Activated T-cell treated with anti-CD3 and anti-CD28 coated beads for 24 hours (primary cell): ENCODE measurements around the gene ERCC2.
A peak's percentile ranks its signal among the peaks of the same experiment; 100 is the strongest.
"Not testable (repeated sequence)": the region's sequence is repeated elsewhere in the genome, so short reads cannot be mapped to it uniquely, and the experiment has no call there.

ENCODE experiments used
- DNase-seq: peaks from one replicate; pipeline ENCODE4 v3.0.0-alpha.2; 2020; ENCODE audit warnings: low read depth

ERCC2 gene

DNA sequence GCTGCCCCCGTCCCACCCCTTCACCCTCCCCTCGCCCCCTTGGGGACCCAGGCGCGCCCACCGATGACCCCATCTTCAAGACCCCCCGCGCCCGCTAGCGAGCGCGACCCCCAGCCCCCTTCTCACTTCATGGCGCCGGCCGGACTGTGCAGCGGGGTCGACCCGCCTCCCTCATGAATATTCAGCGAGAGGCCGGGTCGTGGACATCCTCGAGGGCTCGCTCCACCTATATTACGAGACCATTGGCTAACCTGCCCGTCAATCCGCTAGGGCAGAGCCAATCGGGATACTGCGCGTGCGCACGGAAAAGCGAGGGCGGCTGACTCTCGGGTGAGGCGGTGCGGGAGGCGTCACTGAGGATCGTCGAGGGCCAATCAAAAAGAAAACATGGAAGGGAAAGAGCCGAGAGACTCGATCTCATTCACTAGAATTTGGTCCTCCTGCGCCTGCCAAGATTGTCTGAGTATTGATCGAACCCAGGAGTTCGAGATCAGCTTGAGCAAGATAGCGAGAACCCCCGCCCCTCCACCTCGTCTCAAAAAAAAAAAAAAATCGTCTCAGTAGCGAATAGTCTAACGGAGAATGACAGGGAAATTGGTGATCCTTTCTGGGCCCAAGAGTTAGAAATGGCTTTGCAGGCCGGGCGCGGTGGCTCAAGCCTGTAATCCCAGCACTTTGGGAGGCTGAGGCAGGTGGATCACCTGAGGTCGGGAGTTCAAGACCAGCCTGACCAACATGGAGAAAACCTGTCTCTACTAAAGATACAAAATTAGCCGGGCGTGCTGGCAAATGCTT, at the start of gene ERCC2:
TSS of gene ERCC2 (minus strand) at position 164 of the 795 bp plus-strand sequence. CDS start at position 131, 33 bp downstream.
- DNase-seq, result peak; percentile 100

DNA sequence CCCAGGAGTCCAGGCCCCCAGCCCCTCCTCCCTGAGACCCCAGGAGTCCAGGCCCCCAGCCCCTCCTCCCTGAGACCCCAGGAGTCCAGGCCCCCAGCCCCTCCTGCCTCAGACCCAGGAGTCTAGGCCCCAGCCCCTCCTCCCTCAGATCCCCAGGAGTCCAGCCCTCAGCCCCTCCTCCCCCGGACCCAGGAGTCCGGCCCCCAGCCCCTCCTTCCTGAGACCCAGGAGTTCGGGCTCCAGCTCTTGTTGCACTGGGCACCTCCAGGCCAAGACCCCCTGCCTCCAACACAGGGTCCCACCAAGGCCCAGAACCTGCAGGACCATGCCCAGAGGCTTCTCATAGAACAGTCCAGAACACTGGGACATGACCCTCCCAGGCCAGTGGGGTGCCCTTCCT, 49.5 kb upstream of the ERCC2 start:
- DNase-seq, result no peak

DNA sequence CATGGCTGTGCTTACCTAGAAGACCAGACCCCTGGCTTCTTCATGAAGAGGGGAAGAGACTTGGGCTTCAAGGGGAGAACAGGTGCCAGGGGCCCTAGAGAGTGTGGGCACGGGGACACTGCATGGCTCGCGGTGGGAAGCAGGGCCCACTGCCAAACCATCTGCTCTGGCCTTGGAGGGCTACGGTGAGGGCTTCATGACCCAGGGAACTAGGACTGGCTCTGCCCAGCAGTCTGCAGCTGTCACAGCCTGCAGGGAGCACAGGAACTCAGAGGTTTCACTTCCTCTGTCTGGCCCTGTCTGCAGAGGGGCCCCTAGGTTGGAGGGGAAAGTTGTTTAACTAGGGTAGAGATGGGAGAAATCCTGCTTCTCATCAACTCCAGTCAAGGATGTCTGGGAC, 49.0 kb upstream of the ERCC2 start:
- DNase-seq, result no peak

DNA sequence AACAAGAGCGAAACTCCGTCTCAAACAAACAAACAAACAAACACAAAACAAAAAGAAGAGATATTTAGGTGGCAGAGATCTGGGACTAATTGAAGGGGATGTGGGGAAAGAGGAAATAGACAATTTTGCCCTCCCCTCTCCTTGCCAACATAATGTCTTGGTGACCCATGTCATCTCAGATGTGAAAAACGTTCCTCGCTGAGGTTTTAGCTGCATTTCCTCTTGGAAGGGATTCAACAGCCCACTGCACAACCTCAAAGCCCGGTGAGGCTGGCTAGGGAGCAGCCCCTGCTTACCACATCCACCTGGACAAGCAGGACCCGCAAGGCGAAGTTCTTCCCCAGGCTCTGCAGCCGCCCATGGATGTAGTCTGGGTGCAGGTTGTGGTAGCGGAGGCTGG, 48.4 kb upstream of the ERCC2 start:
- no peak for DNase-seq

DNA sequence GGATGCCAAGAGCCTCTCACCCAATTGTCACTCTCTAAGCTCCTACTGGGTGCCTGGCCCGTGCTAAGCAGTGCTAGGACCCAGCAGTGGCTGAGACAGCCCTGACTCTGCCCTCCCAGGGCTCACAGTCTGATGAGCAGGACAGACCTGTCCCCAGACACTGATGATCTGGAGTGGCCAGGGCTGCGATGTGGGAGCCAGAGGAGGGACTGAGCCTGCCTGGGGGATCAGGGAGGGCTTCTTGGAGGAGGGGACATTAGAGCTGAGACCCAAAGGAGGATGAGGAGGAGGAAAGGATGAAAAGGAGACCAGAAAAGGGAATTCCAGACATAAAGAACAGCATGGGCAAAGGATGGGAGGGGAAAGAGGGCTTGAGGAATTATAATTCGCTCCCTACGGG, 46.8 kb upstream of the ERCC2 start:
- DNase-seq, result no peak

DNA sequence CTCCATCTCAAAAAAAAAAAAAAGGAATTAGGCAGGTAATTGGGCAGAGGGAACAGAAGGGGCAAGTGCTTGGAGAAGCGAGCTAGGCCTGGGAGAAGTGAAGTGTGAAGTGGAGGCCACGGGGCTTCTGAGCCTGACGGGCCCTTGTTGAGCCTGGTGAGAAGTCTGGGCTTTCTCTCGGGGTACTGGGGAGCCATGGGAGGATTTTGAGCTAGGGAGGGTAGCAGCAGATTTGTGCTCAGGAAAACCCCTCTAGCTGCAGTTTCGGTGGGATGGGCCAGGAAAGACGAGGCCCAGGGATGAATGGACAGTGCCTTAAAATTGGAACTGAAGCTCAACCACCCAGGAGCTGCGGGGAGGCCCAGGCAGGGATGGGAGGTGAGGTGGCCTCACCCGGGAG, 44.1 kb upstream of the ERCC2 start:
- DNase-seq, result no peak

DNA sequence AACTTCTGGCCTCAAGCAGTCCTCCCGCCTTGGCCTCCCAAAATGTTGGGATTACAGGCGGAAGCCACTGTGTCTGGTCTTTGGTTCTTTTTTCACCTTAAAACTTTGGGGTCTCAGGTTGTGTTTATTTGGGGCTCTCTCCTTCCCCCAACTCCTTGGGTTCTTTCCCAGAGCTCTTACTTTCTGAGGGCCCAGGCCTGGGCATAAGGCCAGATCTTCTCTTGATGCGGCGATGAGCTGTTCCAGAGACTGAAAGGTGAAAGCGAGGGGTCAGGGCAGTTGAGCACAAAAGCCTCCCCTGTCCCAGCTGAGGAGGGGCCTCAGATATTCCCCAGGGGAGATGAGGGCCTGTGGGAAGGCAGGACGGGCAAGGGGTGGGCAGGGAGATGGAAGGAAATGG, 43.1 kb upstream of the ERCC2 start:
- no peak for DNase-seq

DNA sequence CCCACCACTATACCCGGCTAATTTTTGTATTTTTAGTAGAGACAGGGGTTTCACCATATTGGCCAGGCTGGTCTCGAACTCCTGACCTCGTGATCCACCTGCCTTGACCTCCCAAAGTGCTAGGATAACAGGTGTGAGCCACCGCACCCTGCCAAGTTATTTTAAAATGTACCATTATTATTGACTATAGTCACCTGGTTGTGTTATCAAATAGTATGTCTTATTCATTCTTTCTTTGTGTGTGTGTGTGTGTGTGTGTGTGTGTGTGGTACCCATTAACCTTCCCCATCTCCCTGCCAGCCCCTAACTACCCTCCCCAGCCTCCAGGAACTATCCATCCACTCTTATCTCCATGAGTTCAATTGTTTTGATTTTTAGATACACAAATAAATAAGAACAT, 40.0 kb upstream of the ERCC2 start:
- not testable (repeated sequence) for DNase-seq

DNA sequence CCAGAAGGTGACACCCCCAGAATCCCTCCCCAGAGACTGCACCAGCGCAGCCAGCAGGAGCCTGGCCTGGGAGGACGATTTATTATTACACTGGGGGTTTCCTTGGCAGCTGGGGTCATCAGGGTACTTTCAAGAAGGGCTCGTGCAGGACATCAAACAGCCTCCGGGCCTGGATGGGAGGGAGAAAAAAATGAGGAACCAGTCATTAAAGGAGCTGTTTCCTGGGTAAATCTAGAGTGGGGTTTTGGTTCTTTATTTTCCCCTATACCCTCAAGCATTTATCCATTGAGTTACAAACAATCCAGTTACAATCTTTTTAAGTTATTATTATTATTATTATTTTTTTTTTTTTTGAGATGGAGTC, 39.2 kb upstream of the ERCC2 start:
- DNase-seq, result no peak

DNA sequence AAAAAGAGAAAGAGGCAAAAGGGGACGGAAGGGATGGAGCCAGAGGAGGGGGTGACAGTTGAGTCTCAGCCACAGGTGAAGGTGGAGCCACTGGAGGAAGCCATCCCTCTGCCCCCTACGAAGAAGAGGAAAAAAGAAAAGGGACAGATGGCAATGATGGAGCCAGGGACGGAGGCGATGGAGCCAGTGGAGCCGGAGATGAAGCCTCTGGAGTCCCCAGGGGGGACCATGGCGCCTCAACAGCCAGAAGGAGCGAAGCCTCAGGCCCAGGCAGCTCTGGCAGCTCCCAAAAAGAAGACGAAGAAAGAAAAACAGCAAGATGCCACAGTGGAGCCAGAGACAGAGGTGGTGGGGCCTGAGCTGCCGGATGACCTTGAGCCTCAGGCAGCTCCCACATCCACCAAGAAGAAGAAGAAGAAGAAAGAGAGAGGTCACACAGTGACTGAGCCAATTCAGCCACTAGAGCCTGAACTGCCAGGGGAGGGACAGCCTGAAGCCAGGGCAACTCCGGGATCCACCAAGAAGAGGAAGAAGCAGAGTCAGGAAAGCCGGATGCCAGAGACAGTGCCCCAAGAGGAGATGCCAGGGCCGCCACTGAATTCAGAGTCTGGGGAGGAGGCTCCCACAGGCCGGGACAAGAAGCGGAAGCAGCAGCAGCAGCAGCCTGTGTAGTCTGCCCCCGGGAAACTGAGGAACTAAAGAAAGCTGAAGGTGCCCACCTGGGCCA, 38.6 kb upstream of the ERCC2 start:
- no peak for DNase-seq

DNA sequence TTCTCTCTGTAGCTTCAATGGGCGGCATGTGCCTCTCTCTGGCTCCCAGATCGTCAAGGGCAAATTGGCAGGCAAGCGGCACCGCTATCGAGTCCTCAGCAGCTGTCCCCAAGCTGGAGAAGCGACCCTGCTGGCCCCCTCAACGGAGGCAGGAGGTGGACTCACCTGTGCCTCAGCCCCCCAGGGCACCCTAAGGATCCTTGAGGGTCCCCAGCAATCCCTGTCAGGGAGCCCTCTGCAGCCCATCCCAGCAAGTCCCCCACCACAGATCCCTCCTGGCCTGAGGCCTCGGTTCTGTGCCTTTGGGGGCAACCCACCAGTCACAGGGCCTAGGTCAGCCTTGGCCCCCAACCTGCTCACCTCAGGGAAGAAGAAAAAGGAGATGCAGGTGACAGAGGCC, 37.7 kb upstream of the ERCC2 start:
- DNase-seq, result no peak

DNA sequence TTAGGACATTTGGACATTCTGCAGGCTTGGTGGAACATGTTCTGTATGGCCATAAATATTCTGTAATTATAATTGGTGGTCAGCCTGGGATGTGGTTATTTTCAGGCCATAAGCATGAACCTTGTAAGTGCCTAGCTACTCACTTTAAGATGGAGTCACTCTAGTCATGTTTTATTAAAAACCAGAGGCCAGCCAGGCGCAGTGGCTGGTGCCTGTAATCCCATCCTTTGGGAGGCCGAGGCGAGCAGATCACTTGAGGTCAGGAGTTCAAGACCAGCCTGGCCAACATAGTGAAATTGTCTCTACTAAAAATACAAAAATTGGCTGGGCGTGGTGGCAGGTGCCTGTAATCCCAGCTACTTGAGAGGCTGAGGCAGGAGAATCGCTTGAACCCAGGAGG, 37.2 kb upstream of the ERCC2 start:
- DNase-seq, result not testable (repeated sequence)

DNA sequence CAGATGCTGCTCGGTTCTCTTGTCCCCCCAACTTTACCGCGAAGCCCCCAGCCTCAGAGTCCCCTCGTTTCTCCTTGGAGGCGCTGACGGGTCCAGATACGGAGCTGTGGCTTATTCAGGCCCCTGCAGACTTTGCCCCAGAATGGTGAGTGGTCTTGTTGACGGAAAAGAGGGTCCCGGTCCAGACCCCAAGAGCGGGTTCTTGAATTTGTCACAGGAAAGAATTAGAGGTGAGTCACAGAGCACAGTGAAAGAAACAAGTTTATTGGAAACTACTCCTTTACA, 36.7 kb upstream of the ERCC2 start:
- no peak for DNase-seq

DNA sequence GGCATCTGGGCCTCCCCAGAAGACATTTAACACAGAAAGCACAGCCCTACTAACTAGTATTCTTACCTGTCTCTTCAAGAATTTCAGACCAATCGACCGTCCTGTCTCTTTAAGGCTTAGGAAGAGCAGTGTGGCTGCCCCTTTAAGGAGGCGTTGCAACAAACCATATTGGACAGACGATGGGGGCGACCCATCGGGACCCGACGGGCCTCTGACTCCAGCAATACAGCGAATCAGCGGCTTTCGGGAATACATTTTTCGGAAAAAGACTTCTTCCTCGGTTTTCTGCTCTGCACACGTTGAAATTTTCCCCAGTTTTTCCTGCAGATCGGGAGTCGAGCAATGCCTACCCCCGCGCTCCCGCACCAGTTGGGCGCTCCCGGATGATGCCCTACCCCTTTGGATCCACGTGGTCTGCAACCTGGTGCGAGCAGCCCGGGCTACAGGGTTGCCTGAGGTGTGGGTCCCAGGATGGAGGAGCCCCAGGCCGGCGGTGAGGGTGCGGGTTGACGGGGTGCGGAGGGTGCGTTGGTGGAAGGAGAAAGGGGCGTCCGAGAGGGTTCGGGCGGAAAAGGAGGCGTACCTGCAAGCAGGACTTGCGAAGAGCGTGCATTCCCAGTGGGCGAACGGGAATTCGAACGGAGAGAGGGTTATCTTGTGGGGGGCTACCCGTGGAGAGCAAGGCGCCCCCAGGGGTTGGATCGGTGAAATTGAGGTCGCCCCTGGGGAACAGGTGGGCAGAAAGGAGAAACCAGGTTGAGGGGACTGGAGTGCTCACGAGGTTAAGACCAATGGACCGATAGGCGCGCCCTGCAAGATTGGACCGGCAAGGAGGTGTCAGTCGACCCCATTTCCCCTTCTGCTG, 36.1 kb upstream of the ERCC2 start, which contains the start of gene POLR1G:
TSS of gene POLR1G (plus strand) at position 419 of the 865 bp plus-strand sequence. CDS start at position 472, 53 bp downstream.
- peak; percentile 75 for DNase-seq

DNA sequence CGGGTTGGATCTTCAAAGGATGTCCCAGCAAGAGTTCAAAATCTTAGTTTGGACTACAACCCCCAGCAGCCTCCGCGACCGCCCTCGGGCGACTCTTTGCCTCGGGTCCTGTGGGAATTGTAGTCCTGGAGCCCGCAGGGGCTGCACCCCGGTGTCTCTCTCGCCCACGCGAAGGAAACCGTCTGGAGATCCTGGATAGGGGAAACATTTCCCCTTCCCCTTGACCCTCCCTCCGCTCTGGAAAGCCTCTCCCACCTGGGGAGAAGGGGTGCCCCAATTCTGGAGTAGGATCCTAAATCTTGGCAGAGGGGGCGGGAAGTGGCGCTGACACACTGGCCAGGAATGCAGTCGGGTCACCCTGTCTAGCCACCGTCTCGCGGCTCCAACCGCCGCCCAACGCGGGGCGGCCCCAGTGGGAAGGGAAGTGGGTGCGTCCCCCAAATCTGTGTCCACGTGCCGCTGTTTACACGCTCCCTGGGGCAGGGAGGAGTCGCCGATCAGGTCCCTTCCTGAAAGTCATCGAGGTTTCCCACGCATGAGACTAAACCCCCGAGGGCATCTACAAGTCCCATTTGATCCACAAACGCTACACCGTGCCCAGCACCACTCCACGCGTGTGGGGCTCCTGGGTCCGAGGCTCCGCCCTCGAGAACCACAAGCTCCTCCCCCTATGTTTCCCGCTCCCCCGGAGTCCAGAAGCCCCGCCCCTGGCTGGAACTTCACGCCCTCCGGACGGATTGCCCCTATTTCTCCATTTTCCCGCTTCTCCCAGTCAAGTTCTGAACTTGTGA, 35.3 kb upstream of the ERCC2 start:
- DNase-seq, result peak; percentile 76

DNA sequence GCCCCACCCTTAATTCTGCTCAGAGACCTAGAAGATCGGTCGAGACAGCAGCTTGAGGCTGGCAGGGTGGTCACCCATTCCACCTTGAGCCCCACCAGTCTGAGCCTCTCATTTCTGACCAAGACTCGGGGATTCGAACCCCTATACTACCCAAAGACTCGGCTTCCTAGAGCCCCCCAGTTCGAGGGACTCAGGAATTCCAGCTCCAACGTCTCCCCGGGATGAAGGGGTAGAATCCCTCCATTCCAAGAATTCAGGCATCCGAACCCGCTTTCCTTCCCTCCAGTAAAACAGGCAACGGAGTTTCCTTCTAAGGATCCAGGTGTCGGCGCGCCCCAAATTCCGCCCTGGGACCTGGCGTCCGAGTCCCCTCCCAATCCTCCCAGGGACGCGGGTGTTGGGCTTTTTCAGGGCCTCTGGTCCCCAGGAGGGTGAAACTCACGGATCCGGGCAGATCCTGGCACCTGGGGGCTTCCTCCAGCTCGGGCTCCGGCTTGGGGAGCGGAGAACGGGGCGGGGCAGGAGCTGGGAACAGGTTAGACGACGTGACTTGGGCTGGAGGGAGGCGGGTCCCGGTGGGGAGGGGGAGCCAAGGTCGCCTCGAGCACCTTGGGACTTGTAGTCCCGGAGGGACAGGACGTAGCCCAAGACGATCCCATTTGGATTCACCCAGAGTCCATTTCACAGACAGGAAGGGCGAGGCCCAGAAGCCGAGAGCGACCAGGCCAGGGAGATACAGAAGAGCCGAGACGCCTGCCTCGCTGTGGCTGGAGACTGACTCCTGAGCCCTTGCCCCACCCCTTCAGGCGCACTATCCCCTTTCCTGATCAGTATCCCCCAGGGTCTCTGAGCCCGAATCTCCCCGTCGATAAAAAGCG, 34.4 kb upstream of the ERCC2 start, which contains the start of gene PPP1R13L:
TSS of gene PPP1R13L (minus strand) at position 513 of the 878 bp plus-strand sequence. CDS start 6,751 bp downstream, outside the sequence.
- DNase-seq, result peak; percentile 36

DNA sequence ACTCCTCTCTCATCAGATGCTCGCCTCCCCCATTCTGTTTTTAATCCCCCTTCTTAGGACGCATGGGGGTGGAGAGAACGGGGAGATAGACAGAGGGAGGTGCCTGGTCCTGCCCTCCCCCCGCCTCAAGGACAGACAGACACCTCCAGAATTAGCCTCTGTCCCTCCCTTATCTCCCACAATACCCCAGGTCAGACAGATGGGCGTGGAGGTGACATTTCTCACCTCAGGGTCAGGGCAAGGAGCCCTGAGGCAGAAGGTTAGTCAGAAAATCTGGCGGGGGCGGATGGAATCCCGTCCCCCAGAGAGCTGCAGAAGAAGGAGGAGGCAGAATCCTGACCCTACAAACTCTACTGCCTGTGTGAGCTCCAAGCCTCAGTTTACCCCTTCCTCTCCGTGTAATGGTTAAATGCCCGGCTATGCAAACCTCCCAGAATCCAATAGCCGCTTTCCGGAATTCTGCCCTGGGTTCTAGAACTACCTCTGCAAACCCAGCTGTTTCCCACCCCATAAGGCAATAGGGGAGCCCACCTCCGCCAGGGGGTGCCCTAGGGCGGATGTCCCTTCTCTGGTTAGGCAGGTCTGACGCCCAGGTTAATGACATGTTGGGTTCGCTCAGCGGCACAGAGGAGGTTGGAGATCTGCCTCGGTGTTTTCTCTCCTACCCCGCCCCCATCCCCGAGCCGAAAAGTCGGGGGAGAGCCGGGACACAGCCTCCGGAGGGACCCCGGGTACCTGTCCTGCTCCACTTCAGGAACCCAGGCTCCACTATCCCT, 33.6 kb upstream of the ERCC2 start:
- DNase-seq, result peak; percentile 28

DNA sequence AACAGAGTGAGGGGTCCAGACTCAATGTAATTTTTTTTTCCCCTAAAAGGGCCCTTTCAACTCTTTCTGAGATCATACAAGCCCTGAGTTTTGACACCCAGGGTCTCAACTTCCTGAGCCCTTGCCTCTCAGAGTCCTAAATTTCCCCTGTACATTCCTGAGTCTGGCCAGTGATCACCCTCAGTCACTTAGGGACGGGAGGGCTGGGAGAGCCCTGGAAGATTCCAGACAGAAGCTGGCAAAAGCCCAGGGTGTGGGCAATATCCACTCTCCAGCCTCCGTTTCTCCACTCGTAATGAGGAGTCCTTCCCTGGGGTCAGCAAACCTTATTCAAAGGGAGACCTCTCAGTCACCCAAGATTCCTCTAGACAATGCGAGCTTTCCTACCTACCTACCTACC, 32.9 kb upstream of the ERCC2 start:
- no peak for DNase-seq

DNA sequence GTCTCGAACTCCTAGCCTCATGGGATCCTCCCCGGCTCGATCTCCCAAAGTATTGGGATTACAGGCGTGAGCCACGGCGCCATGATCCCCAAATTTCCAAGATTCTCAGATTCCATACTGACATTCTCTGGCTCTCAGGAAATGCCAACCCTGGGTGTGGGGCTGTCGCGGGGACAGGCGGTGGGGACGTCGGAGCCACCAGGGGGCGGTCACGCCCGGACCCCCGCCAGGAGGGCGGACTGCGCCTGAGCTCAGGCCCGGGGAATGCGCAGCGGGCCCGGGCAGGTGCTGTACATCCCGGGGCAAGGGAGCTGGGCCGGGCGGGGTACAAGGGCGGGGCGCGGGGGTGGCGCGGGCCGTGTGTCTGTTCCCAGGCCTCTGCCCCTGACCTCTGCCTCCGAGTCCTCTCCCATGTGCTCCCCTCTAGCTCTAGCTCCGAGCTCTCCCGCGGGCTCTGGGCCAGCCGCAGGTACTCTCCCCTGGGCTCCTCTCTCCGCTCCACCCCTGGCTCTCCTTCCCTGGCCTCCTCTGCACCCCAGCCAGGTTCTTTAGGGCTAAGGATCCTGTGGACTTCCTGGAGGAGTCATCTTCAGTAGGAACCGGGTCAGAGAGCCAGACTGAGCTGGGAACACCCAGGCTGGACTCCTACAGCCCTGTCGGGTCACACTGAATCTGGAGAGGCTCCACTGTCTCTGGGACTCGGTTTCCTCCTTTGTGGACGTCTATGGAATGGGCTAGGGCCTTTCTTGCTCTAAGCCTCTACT, 32.1 kb upstream of the ERCC2 start:
- no peak for DNase-seq
